HepG2 (cell line): ENCODE measurements around the gene JPH4. TPM values are rescaled to one million over a fixed set of nuclear protein-coding genes. Genes with fewer than 3 reads are reported as not detected.

Experiments
- AGO2 ChIP-seq: fragments of 200-400 bp; formaldehyde crosslinking; optimal IDR thresholded peaks from 2 replicates; pipeline ENCODE3; 2017; ENCODE audit warnings: mild to moderate bottlenecking, low read depth, low read length, moderate library complexity
- ATRX ChIP-seq: sonication (generic); formaldehyde crosslinking; IDR thresholded peaks from 2 replicates; pipeline ENCODE4 v1.4.0; 2020; ENCODE audit warnings: missing genetic modification reagents, borderline replicate concordance
- CBX1 ChIP-seq: IDR thresholded peaks from one replicate; pipeline ENCODE4 v1.6.1; 2016; ENCODE audit warnings: antibody characterized with exemption, low read depth
- DRAP1 ChIP-seq: IDR thresholded peaks from 2 replicates; pipeline ENCODE4 v1.6.1; 2016; ENCODE audit warnings: missing genetic modification reagents, missing compliant biosample characterization
- RBAK ChIP-seq: sonication (generic); formaldehyde crosslinking; IDR thresholded peaks from 2 replicates; pipeline ENCODE4 v1.5.1; 2020; ENCODE audit warnings: mild to moderate bottlenecking, missing genetic modification reagents
- RXRA ChIP-seq: sonication (generic); formaldehyde crosslinking; IDR thresholded peaks from 2 replicates; pipeline ENCODE4 v1.5.1; 2020; ENCODE audit warnings: missing genetic modification reagents
- ZC3H4 ChIP-seq: sonication (generic); formaldehyde crosslinking; IDR thresholded peaks from 2 replicates; pipeline ENCODE4 v1.4.0; 2020; ENCODE audit warnings: missing genetic modification reagents, borderline replicate concordance
- ZNF558 ChIP-seq: sonication (generic); formaldehyde crosslinking; IDR thresholded peaks from 2 replicates; pipeline ENCODE4 v1.9.0; 2022; ENCODE audit warnings: mild to moderate bottlenecking, missing genetic modification reagents, borderline replicate concordance
- ZNF768 ChIP-seq: sonication (generic); formaldehyde crosslinking; IDR thresholded peaks from 2 replicates; pipeline ENCODE4 v1.4.0; 2020; ENCODE audit warnings: missing genetic modification reagents
- ZNF790 ChIP-seq: sonication (generic); formaldehyde crosslinking; IDR thresholded peaks from 2 replicates; pipeline ENCODE4 v1.8.0; 2022; ENCODE audit warnings: missing genetic modification reagents, mild to moderate bottlenecking, borderline replicate concordance
- polyA plus RNA-seq, 8 experiments: library from polyadenylated mRNA; depleted of rRNA in 3 of 8; stranded (reverse) in 7 of 8; unstranded in 1 of 8; fragments of >200 nt; fragmentation: Illumina TruSeq in 4 of 8; extraction: Trizol in 4 of 8; gene quantifications; 2 replicates each; pipeline versions ENCODE4 v1.2.1 to v1.2.3, GENCODE V29; 2011 to 2016; ENCODE audit warnings: low read depth in 4 of 8, missing spikeins in 1 of 8, mixed read lengths in 1 of 8; ENCODE audit not compliant: insufficient read depth in 1 of 8
- total RNA-seq, 5 experiments: library from RNA; depleted of rRNA; stranded (reverse); fragments of >200 nt; fragmentation: Illumina TruSeq; extraction: Trizol; gene quantifications; 2 replicates each; pipeline ENCODE4 v1.2.3, GENCODE V29; 2016; ENCODE audit warnings: low read depth in 1 of 5
- TF ChIP-seq, protein P1 (sequence below): sonication (generic); formaldehyde crosslinking; IDR thresholded peaks from 2 replicates; pipeline ENCODE4 v1.4.0; 2020; ENCODE audit warnings: missing genetic modification reagents
- TF ChIP-seq, protein P2 (sequence below): sonication (generic); formaldehyde crosslinking; IDR thresholded peaks from 2 replicates; pipeline ENCODE4 v1.4.0; 2020; ENCODE audit warnings: low read depth, mild to moderate bottlenecking, missing genetic modification reagents

Gene JPH4
- total and polyA plus RNA-seq, 2 of the 13 experiments (the other 11 are each of a cell fraction or from before 2014, with no cell fraction given): 0.08 to 0.22 TPM

GRCh38 chr14:23580152-23580926, 1.7 kb upstream of the JPH4 start (continued):
- TF ChIP-seq, protein P1, sequence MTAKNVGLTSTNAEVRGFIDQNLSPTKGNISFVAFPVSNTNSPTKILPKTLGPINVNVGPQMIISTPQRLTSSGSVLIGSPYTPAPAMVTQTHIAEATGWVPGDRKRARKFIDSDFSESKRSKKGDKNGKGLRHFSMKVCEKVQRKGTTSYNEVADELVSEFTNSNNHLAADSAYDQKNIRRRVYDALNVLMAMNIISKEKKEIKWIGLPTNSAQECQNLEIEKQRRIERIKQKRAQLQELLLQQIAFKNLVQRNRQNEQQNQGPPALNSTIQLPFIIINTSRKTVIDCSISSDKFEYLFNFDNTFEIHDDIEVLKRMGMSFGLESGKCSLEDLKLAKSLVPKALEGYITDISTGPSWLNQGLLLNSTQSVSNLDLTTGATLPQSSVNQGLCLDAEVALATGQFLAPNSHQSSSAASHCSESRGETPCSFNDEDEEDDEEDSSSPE (CRISPR knock-in tag): no peak; the same call in 1 of the 2 replicates
- TF ChIP-seq RXRA (CRISPR knock-in tag): peak; percentile 44; the same call in 1 of the 2 replicates
- TF ChIP-seq RBAK (CRISPR knock-in tag): no peak
- TF ChIP-seq ATRX (CRISPR knock-in tag): no peak
- TF ChIP-seq ZNF768 (CRISPR knock-in tag): peak; percentile 63; the same call in 1 of the 2 replicates
- TF ChIP-seq, protein P2, sequence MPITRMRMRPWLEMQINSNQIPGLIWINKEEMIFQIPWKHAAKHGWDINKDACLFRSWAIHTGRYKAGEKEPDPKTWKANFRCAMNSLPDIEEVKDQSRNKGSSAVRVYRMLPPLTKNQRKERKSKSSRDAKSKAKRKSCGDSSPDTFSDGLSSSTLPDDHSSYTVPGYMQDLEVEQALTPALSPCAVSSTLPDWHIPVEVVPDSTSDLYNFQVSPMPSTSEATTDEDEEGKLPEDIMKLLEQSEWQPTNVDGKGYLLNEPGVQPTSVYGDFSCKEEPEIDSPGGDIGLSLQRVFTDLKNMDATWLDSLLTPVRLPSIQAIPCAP (CRISPR knock-in tag): no peak
- TF ChIP-seq DRAP1: 0 out of 2 replicates have a peak, but pooled peaks have one; percentile 9
- peak; percentile 59; the same call in 1 of the 2 replicates for TF ChIP-seq ZC3H4
- no peak for TF ChIP-seq ZNF790
- 0 out of 2 replicates have a peak, but pooled peaks have one; percentile 53 for TF ChIP-seq ZNF558 (CRISPR knock-in tag)
- no peak for TF ChIP-seq CBX1
- peak; percentile 73 for TF ChIP-seq AGO2
- TF ChIP-seq, all 625 proteins: peak for 60
